PC-3 (cell line): ENCODE results near the gene CDKL5.

Experiments used
- CTCF ChIP-seq: fragments of 300-600 bp; sonication (generic); conservative IDR thresholded peaks from 2 replicates; pipeline ENCODE4 v1.5.1; 2017; ENCODE audit warnings: antibody characterized with exemption, low read depth, mild to moderate bottlenecking, low read length
- EZH2 ChIP-seq: fragments of 300-600 bp; sonication (generic); IDR thresholded peaks from one replicate; pipeline ENCODE4 v1.6.1; 2017; ENCODE audit warnings: antibody characterized with exemption, mild to moderate bottlenecking, low read length; ENCODE audit not compliant: unreplicated experiment

- TF ChIP-seq CTCF, result no peak
- TF ChIP-seq EZH2, result no peak
Measured at GRCh38 chrX:18676470-18676869, 251.1 kb downstream of the CDKL5 start.
